ENCODE data around the gene DMD. TPM values are rescaled to one million over a fixed set of nuclear protein-coding genes. Genes with fewer than 3 reads are reported as not detected.

DMD gene
- total and polyA plus RNA-seq, 4 donors, result 3.9 to 73.8 (median 11.2) TPM

- TF ChIP-seq, protein P1, sequence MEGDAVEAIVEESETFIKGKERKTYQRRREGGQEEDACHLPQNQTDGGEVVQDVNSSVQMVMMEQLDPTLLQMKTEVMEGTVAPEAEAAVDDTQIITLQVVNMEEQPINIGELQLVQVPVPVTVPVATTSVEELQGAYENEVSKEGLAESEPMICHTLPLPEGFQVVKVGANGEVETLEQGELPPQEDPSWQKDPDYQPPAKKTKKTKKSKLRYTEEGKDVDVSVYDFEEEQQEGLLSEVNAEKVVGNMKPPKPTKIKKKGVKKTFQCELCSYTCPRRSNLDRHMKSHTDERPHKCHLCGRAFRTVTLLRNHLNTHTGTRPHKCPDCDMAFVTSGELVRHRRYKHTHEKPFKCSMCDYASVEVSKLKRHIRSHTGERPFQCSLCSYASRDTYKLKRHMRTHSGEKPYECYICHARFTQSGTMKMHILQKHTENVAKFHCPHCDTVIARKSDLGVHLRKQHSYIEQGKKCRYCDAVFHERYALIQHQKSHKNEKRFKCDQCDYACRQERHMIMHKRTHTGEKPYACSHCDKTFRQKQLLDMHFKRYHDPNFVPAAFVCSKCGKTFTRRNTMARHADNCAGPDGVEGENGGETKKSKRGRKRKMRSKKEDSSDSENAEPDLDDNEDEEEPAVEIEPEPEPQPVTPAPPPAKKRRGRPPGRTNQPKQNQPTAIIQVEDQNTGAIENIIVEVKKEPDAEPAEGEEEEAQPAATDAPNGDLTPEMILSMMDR (IDR thresholded peaks at IDR 0.05; ENCODE audit: control extremely low read depth, extremely low read depth), result no peak
- Histone ChIP-seq H3K9me3 (ENCODE audit: control insufficient read depth in 4 of 4, insufficient read depth in 3 of 4, low read length in 3 of 4) (no peaks in the 10 kb centered on the region), H3K36me3 (ENCODE audit: control insufficient read depth in 4 of 4, insufficient read depth in 4 of 4, low read length in 4 of 4) (no peaks in the 10 kb centered on the region), H3K4me3 (no peak overlapping the region), H3K27me3 (ENCODE audit: control insufficient read depth in 3 of 3, insufficient read depth in 3 of 3, low read length in 2 of 3) (peaks cover 0 to 7% (median 2%) of the 10 kb centered on the region in 3 donors), H3K9ac (ENCODE audit: insufficient read depth in 1 of 2, low read length in 2 of 2) (no peak overlapping the region), H3K4me1 (ENCODE audit: control insufficient read depth in 5 of 5, insufficient read depth in 5 of 5, low read length in 5 of 5) (peaks cover 0 to 23% (median 7%) of the 10 kb centered on the region in 5 donors), H3K27ac (ENCODE audit: low read depth in 1 of 2, low read length in 1 of 2) (no peak overlapping the region)
- ATAC-seq (ENCODE audit: insufficient read depth, low FRiP score) (no peak), DNase-seq (peak in 2 of 3 donors; percentile 26 to 28)
Observed at GRCh38 chrX:31870267-31870666, 1341.1 kb downstream of the DMD start.

GRCh38 chrX:31860686-31861085, 1350.7 kb downstream of the DMD start:
- H3K27ac ChIP-seq (ENCODE audit: low read depth in 1 of 2, low read length in 1 of 2), result no peak overlapping the region
- H3K27me3 ChIP-seq (ENCODE audit: control insufficient read depth in 3 of 3, insufficient read depth in 3 of 3, low read length in 2 of 3), result peaks cover 0 to 3% (median 0%) of the 10 kb centered on the region in 3 donors
- DNase-seq, result no peak
- H3K4me1 ChIP-seq (ENCODE audit: control insufficient read depth in 5 of 5, insufficient read depth in 5 of 5, low read length in 5 of 5), result no peaks in the 10 kb centered on the region
- H3K9me3 ChIP-seq (ENCODE audit: control insufficient read depth in 4 of 4, insufficient read depth in 3 of 4, low read length in 3 of 4), result no peaks in the 10 kb centered on the region
- H3K4me3 ChIP-seq, result no peak overlapping the region
- no peak overlapping the region for H3K9ac ChIP-seq (ENCODE audit: insufficient read depth in 1 of 2, low read length in 2 of 2)
- TF ChIP-seq, protein P1 (IDR thresholded peaks at IDR 0.05; ENCODE audit: control extremely low read depth, extremely low read depth), result no peak
- no peak for ATAC-seq (ENCODE audit: insufficient read depth, low FRiP score)
- no peaks in the 10 kb centered on the region for H3K36me3 ChIP-seq (ENCODE audit: control insufficient read depth in 4 of 4, insufficient read depth in 4 of 4, low read length in 4 of 4)

DNA sequence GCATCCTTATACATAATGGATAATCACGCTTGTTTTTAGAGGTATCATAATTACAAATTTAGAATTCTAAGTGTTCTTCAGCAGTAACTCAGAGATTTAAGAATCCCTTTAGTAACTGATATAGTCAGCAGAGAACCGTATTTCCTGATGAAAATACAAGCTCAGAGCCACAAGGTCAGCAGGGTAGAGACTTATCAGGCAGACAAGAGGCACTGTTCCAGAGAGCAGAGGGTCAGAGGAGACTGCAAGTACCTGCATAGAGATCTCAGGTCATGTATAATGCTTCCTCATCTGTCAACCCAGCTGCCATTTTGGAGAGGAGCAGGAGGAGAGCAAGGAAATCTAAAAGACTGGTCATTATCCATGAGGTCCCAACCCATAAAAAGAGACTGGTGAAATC, 1352.4 kb downstream of the DMD start:
- H3K27ac ChIP-seq (ENCODE audit: low read depth in 1 of 2, low read length in 1 of 2), result no peak overlapping the region
- DNase-seq (no peak), ATAC-seq (ENCODE audit: insufficient read depth, low FRiP score) (no peak)
- no peaks in the 10 kb centered on the region for H3K9me3 ChIP-seq (ENCODE audit: control insufficient read depth in 4 of 4, insufficient read depth in 3 of 4, low read length in 3 of 4)
- peaks cover 0 to 3% (median 0%) of the 10 kb centered on the region in 3 donors for H3K27me3 ChIP-seq (ENCODE audit: control insufficient read depth in 3 of 3, insufficient read depth in 3 of 3, low read length in 2 of 3)
- TF ChIP-seq, protein P1 (IDR thresholded peaks at IDR 0.05; ENCODE audit: control extremely low read depth, extremely low read depth), result no peak
- H3K4me1 ChIP-seq (ENCODE audit: control insufficient read depth in 5 of 5, insufficient read depth in 5 of 5, low read length in 5 of 5), result no peaks in the 10 kb centered on the region
- H3K4me3 ChIP-seq, result no peak overlapping the region
- no peak overlapping the region for H3K9ac ChIP-seq (ENCODE audit: insufficient read depth in 1 of 2, low read length in 2 of 2)
- H3K36me3 ChIP-seq (ENCODE audit: control insufficient read depth in 4 of 4, insufficient read depth in 4 of 4, low read length in 4 of 4), result no peaks in the 10 kb centered on the region
- 62 to 88% methylated on average over 2 of the region's 2 CpGs for WGBS, 2 donors

- TF ChIP-seq, protein P1 (IDR thresholded peaks at IDR 0.05; ENCODE audit: control extremely low read depth, extremely low read depth), result no peak
- no peaks in the 10 kb centered on the region for H3K9me3 ChIP-seq (ENCODE audit: control insufficient read depth in 4 of 4, insufficient read depth in 3 of 4, low read length in 3 of 4)
- 80 to 96% methylated on average over 5 of the region's 5 CpGs for WGBS, 2 donors
- no peak overlapping the region for H3K4me3 ChIP-seq
- H3K36me3 ChIP-seq (ENCODE audit: control insufficient read depth in 4 of 4, insufficient read depth in 4 of 4, low read length in 4 of 4), result no peaks in the 10 kb centered on the region
- H3K9ac ChIP-seq (ENCODE audit: insufficient read depth in 1 of 2, low read length in 2 of 2), result no peak overlapping the region
- no peak for ATAC-seq (ENCODE audit: insufficient read depth, low FRiP score)
- DNase-seq, result no peak
- no peaks in the 10 kb centered on the region for H3K4me1 ChIP-seq (ENCODE audit: control insufficient read depth in 5 of 5, insufficient read depth in 5 of 5, low read length in 5 of 5)
- H3K27ac ChIP-seq (ENCODE audit: low read depth in 1 of 2, low read length in 1 of 2), result no peak overlapping the region
- H3K27me3 ChIP-seq (ENCODE audit: control insufficient read depth in 3 of 3, insufficient read depth in 3 of 3, low read length in 2 of 3), result peaks cover 0 to 3% (median 0%) of the 10 kb centered on the region in 3 donors
Observed at GRCh38 chrX:31854716-31855115, 1356.6 kb downstream of the DMD start.

All from lung (tissue), 12 donors.